NCI-H446 (cell line): ENCODE results near the gene RASA3.
"Not testable (repeated sequence)": the region's sequence is repeated elsewhere in the genome, so short reads cannot be mapped to it uniquely, and the experiment has no call there.

Experiments used
- DNase-seq, 2 experiments: peaks; one replicate each; lab custom pipeline; 2025; lab: John Stamatoyannopoulos, UW

The RASA3 gene

DNA sequence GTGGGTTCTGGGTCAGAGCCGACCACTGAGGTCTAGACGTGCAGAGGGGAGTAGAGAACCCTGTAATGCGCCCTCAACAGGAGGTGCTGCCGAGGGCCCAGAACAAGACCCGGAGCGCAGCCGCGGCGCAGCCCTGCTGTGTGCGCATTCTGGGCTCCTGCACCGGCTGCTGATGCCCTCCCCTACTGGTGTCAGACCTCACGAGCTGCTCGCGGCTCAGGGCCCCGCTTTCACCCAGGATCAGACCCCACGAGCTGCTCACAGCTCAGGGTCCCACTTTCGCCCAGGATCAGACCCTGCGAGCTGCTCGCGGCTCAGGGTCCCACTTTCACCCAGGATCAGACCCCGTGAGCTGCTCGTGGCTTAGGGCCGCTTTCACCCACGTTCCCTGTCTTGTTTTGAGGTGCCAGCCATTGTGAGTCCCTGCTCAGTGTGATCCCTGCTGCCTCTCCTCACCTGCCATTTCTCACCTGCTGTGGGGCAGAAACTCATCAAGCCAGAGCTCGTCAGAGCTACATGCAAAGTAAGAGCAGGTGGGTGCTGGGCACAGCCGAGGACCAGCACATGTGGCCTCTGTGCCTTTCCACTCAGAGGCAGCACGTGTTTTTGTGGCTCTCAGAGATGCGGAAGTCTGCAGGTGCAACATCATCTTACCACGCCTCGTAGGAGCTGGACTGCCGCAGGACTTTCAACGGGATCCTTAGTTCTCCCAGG, 111.5 kb downstream of the RASA3 start:
- no peak for DNase-seq

DNA sequence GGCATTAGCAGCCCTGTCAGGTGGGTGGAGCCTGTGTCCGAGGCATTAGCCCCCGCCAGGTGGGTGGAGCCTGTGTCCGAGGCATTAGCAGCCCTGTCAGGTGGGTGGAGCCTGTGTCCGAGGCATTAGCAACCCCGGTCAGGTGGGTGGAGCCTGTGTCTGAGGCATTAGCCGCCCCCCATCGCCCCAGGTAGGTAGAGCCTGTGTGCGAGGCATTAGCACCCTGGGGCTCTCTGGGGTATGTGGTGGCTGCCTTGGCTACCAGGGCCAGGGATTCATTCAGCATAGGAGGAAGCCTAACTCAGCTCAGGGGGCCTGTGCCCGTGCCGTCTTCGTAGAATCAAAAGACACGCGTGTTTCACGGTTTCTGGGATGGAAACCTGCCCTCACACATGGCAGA, 112.3 kb downstream of the RASA3 start:
- not testable (repeated sequence) for DNase-seq

- no peak for DNase-seq
Measured at GRCh38 chr13:114019367-114019766, 113.1 kb downstream of the RASA3 start.

DNA sequence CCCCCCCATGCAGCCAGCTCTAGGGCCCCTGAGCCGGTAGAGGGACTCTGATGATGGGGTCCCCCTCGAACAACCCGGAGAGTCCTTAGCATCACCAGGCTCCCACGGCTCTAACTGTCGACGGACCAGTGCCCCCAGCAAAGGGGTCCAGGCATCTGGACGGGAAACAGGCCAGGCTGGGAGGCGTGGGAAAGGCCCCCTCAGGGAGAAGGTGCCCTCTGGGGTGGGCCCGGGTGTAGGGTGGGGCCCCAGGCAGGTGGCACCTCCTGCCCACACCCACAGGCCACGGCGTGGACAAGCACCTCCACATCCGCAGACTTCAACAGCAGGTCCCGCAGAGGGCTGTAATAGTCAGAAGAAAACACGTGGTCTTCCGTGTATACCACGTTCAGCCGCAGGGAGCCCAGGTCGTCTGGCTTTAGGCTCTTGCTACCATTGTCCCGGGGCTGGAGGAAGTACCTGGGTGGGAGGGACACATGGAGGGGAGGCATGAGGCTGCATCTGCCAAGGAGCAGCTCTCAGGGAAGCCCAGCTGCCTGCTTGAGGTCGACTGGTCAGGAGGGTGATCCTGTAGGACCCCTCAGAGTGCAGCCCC, 113.9 kb downstream of the RASA3 start:
- no peak for DNase-seq

GRCh38 chr13:114017966-114018365, 114.5 kb downstream of the RASA3 start:
- DNase-seq, result no peak

GRCh38 chr13:114017028-114017630, 115.3 kb downstream of the RASA3 start:
- DNase-seq, result no peak

GRCh38 chr13:114016321-114017027, 115.9 kb downstream of the RASA3 start:
- no peak for DNase-seq

GRCh38 chr13:114015969-114016295, 116.5 kb downstream of the RASA3 start:
- no peak for DNase-seq

- DNase-seq, result no peak
Measured at GRCh38 chr13:114015111-114015968, 117.1 kb downstream of the RASA3 start.

DNA sequence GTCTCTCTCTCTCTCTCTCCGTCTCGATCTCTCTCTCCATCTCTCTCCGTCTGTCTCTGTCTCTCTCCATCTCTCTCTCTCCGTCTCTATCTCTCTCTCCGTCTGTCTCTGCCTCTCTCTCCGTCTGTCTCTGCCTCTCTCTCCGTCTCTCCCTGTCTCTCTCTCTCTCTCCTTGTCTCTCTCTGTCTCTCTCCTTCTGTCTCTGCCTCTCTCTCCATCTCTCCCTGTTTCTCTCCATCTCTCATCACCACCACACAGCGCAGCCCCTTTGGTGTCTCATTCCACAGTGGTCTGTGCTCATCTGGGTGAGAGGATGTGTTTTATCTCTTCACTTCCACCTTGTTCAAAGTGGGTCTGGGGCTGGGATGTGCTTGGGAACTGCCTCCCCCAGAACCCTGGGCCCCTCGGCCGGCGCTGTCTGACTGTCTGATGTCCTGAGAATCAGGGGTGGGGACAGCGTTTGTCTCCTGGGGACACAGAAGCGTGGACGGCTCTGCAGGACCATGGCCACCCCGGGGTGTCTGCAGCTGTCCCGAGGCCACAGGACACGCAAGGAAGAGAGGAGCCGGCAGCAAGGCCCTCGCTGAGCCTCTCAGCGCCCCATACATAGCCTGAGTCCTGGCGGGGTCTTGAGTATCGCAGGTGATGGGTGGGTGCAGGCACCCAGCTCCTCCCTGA, 118.3 kb downstream of the RASA3 start:
- DNase-seq, result no peak

DNA sequence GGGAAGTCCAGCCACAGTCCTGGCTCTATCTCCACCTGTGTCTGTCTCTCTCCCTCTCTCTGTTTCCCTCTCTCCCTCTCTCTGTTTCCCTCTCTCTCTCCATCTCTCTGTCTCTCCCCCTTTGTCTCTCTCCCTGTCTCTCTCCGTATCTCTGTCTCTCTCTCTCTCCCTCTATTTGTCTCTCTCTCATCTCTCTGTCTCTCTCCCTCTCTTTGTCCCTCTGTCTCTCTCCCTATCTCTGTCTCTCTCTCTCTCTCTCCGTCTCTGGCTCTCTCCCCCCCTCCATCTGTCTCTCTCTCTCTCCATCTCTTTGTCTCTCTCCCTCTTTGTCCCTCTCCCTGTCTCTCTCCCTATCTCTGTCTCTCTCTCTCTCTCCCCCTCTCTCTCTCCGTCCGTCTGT, 119.1 kb downstream of the RASA3 start:
- DNase-seq, result no peak

- no peak for DNase-seq
Measured at GRCh38 chr13:114012921-114013320, 119.5 kb downstream of the RASA3 start.

GRCh38 chr13:114012141-114012540, 120.3 kb downstream of the RASA3 start:
- DNase-seq, result no peak

DNA sequence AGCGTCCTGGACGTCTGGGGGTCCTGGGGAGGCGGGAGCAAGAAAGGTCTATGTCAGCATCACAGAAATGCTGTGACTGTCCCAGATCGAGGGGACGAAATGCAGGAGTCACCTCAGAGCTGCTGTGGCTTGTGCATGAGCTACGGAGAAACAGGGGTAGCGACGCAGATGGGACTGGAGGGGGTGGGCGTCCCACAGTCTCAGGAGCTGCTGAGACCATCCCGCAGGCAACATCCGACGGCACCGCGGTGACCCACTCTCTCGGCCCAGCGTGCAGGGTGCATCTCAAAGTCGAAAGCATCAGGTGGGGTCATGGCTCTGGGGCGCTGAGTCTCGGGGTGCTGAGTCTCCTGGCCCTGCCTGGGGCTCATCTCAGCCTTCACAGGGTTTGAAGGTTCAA, 121.2 kb downstream of the RASA3 start:
- DNase-seq, result no peak

DNA sequence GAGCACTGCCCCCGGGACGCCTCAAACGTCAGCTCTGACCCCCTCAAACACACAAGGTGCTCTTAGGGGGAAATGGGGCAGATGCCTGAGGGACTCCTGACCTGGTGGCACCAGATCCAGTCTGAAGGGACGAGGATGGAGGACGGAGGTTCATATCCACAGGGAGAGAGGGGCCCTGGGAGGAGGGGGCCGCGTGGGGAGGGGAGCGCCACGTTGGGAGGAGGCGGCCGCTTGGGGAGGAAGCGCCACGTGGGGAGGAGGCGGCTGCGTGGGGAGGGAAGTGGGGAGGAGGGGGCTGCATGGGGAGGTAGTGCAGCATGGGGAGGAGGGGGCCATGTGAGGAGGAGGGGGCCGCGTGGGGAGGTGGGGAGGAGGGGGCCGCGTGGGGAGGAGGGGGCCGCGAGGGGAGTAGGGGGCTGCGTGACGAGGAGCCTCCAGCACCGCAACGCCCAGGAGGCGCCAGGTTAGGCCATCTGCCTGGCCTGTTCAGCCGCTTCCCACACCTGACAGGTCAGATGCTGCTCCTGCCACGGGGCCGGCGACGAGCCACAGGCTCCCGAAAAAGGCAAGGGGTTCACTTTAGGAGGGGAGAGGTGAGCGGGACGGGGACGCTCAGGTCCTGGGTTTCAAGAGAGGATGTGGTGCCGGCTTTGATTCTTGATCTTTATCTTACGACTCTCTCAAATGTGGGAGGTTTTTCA, 121.9 kb downstream of the RASA3 start:
- no peak for DNase-seq

GRCh38 chr13:114009590-114010400, 122.6 kb downstream of the RASA3 start:
- no peak for DNase-seq

- no peak for DNase-seq
Measured at GRCh38 chr13:114008964-114009589, 123.3 kb downstream of the RASA3 start.

DNA sequence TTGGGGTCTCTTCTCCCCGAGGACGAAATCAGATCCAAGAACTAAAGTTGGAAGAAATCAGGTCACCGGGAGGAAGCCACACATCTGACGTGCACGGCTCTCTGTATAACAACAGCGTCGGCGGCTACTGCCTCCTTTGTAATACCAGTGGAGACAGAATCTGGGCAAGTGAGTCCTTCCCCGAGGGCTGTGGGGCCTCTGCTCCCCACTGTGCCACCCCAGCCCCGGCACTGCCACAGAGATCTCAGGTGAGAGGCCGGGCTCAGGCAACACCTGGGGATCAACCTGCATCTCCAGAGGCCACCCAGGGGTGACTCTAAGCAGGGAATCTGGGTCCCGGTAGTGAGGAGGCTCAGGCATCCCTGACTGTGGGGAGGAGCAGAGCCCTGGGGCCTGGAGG, 124.9 kb downstream of the RASA3 start:
- no peak for DNase-seq

DNA sequence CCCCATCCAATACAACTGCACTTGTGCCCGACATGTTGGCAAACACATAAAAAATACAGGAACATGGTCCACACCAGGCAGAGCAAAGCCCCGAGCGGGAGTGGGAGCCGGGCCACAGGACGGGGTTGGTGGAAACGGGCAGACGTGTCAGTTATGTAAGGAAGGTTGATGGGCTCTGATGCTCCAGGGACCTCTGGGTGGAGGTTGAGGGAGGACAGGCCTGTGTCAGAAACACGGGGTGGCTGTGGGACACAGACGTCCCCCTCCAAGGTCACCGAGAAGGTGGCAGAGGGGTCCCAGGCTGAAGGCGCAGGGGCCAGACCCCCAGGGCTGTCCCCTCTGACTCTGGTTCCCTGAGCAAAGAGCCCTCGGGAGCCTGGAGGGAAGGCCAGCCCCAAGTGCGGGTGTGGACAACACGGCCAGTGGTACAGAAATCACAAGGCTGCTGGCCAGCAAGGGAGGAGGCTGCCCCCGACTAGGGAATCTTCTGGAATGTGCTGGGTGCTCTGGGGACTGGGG, 127.2 kb downstream of the RASA3 start:
- DNase-seq, result no peak
